ENCODE data around the gene PC. TPM values are rescaled to one million over a fixed set of nuclear protein-coding genes. Genes with fewer than 3 reads are reported as not detected.

PC gene
- total and polyA plus RNA-seq, 2 donors: 3.6 to 12.6 TPM

GRCh38 chr11:66886671-66887221, 71.4 kb downstream of the PC start:
- H3K36me3 ChIP-seq (ENCODE audit: insufficient read depth): no peaks in the 10 kb centered on the region
- no peaks in the 10 kb centered on the region for H3K4me1 ChIP-seq (ENCODE audit: insufficient read depth)
- no peak overlapping the region for H3K4me3 ChIP-seq (ENCODE audit: low read depth, low read length)
- H3K27ac ChIP-seq (ENCODE audit: low read depth): no peak overlapping the region
- WGBS: 75% methylated on average over 15 of the region's 15 CpGs
- DNase-seq (ENCODE audit: extremely low spot score): no peak

GRCh38 chr11:66885950-66886440, 72.2 kb downstream of the PC start:
- DNase-seq (ENCODE audit: extremely low spot score): no peak
- H3K4me3 ChIP-seq (ENCODE audit: low read depth, low read length): no peak overlapping the region
- H3K27ac ChIP-seq (ENCODE audit: low read depth): no peak overlapping the region
- 69% methylated on average over 11 of the region's 11 CpGs for WGBS
- no peaks in the 10 kb centered on the region for H3K36me3 ChIP-seq (ENCODE audit: insufficient read depth)
- no peaks in the 10 kb centered on the region for H3K4me1 ChIP-seq (ENCODE audit: insufficient read depth)

GRCh38 chr11:66885469-66885868, 72.7 kb downstream of the PC start:
- H3K36me3 ChIP-seq (ENCODE audit: insufficient read depth): no peaks in the 10 kb centered on the region
- no peak for DNase-seq (ENCODE audit: extremely low spot score)
- no peak overlapping the region for H3K27ac ChIP-seq (ENCODE audit: low read depth)
- no peak overlapping the region for H3K4me3 ChIP-seq (ENCODE audit: low read depth, low read length)
- no peaks in the 10 kb centered on the region for H3K4me1 ChIP-seq (ENCODE audit: insufficient read depth)
- 88% methylated on average over 4 of the region's 4 CpGs for WGBS

GRCh38 chr11:66884443-66884842, 73.7 kb downstream of the PC start:
- no peak overlapping the region for H3K4me3 ChIP-seq (ENCODE audit: low read depth, low read length)
- no peaks in the 10 kb centered on the region for H3K36me3 ChIP-seq (ENCODE audit: insufficient read depth)
- no peak overlapping the region for H3K27ac ChIP-seq (ENCODE audit: low read depth)
- DNase-seq (ENCODE audit: extremely low spot score): no peak
- 95% methylated on average over 4 of the region's 4 CpGs for WGBS
- H3K4me1 ChIP-seq (ENCODE audit: insufficient read depth): no peaks in the 10 kb centered on the region

- Histone ChIP-seq H3K27ac (ENCODE audit: low read depth) (no peak overlapping the region), H3K4me1 (ENCODE audit: insufficient read depth) (no peaks in the 10 kb centered on the region)
- DNase-seq (ENCODE audit: extremely low spot score): no peak
These were observed 74.9 kb downstream of the PC start for GRCh38 chr11:66883016-66883965.

GRCh38 chr11:66882561-66883015, 75.6 kb downstream of the PC start:
- no peak for DNase-seq (ENCODE audit: extremely low spot score)
- WGBS: 37% methylated on average over 14 of the region's 14 CpGs
- Histone ChIP-seq H3K36me3 (ENCODE audit: insufficient read depth) (no peaks in the 10 kb centered on the region), H3K4me3 (ENCODE audit: low read depth, low read length) (no peak overlapping the region), H3K4me1 (ENCODE audit: insufficient read depth) (no peaks in the 10 kb centered on the region), H3K27ac (ENCODE audit: low read depth) (no peak overlapping the region)

More at GRCh38 chr11:66883016-66883965, 74.9 kb downstream of the PC start:
- Histone ChIP-seq H3K4me3 (ENCODE audit: low read depth, low read length) (no peak overlapping the region), H3K36me3 (ENCODE audit: insufficient read depth) (no peaks in the 10 kb centered on the region)
- WGBS: 42% methylated on average over 29 of the region's 29 CpGs

GRCh38 chr11:66881927-66882452, 76.2 kb downstream of the PC start:
- no peaks in the 10 kb centered on the region for H3K36me3 ChIP-seq (ENCODE audit: insufficient read depth)
- no peak overlapping the region for H3K4me3 ChIP-seq (ENCODE audit: low read depth, low read length)
- no peak for DNase-seq (ENCODE audit: extremely low spot score)
- WGBS: 86% methylated on average over 9 of the region's 9 CpGs
- no peak overlapping the region for H3K27ac ChIP-seq (ENCODE audit: low read depth)
- H3K4me1 ChIP-seq (ENCODE audit: insufficient read depth): no peaks in the 10 kb centered on the region

- H3K4me1 ChIP-seq (ENCODE audit: insufficient read depth): no peaks in the 10 kb centered on the region
- H3K4me3 ChIP-seq (ENCODE audit: low read depth, low read length): no peak overlapping the region
- H3K36me3 ChIP-seq (ENCODE audit: insufficient read depth): no peaks in the 10 kb centered on the region
- H3K27ac ChIP-seq (ENCODE audit: low read depth): no peak overlapping the region
- WGBS: 96% methylated on average over 10 of the region's 10 CpGs
- no peak for DNase-seq (ENCODE audit: extremely low spot score)
These were observed 76.7 kb downstream of the PC start for GRCh38 chr11:66881451-66881835.

- no peak for DNase-seq (ENCODE audit: extremely low spot score)
- Histone ChIP-seq H3K4me1 (ENCODE audit: insufficient read depth) (no peaks in the 10 kb centered on the region), H3K36me3 (ENCODE audit: insufficient read depth) (no peaks in the 10 kb centered on the region), H3K4me3 (ENCODE audit: low read depth, low read length) (no peak overlapping the region), H3K27ac (ENCODE audit: low read depth) (no peak overlapping the region)
- WGBS: 75% methylated on average over 14 of the region's 14 CpGs
These were observed 77.4 kb downstream of the PC start for GRCh38 chr11:66880496-66881450.

- WGBS: 88% methylated on average over 8 of the region's 8 CpGs
- no peak overlapping the region for H3K27ac ChIP-seq (ENCODE audit: low read depth)
- DNase-seq (ENCODE audit: extremely low spot score): no peak
- H3K4me1 ChIP-seq (ENCODE audit: insufficient read depth): no peaks in the 10 kb centered on the region
- H3K36me3 ChIP-seq (ENCODE audit: insufficient read depth): no peaks in the 10 kb centered on the region
- H3K4me3 ChIP-seq (ENCODE audit: low read depth, low read length): no peak overlapping the region
These were observed 78.2 kb downstream of the PC start for GRCh38 chr11:66879999-66880398.

GRCh38 chr11:66879583-66879982, 78.6 kb downstream of the PC start:
- Histone ChIP-seq H3K4me1 (ENCODE audit: insufficient read depth) (no peaks in the 10 kb centered on the region), H3K4me3 (ENCODE audit: low read depth, low read length) (no peak overlapping the region), H3K27ac (ENCODE audit: low read depth) (no peak overlapping the region), H3K36me3 (ENCODE audit: insufficient read depth) (no peaks in the 10 kb centered on the region)
- WGBS: 93% methylated on average over 9 of the region's 9 CpGs
- DNase-seq (ENCODE audit: extremely low spot score): no peak

- no peaks in the 10 kb centered on the region for H3K36me3 ChIP-seq (ENCODE audit: insufficient read depth)
- H3K4me3 ChIP-seq (ENCODE audit: low read depth, low read length): no peak overlapping the region
- DNase-seq (ENCODE audit: extremely low spot score): no peak
- no peaks in the 10 kb centered on the region for H3K4me1 ChIP-seq (ENCODE audit: insufficient read depth)
- WGBS: 90% methylated on average over 7 of the region's 7 CpGs
- no peak overlapping the region for H3K27ac ChIP-seq (ENCODE audit: low read depth)
These were observed 79.2 kb downstream of the PC start for GRCh38 chr11:66879000-66879399.

- Histone ChIP-seq H3K4me3 (ENCODE audit: low read depth, low read length) (no peak overlapping the region), H3K27ac (ENCODE audit: low read depth) (no peak overlapping the region), H3K36me3 (ENCODE audit: insufficient read depth) (no peaks in the 10 kb centered on the region), H3K4me1 (ENCODE audit: insufficient read depth) (no peaks in the 10 kb centered on the region)
- WGBS: 51% methylated on average over 12 of the region's 12 CpGs
- no peak for DNase-seq (ENCODE audit: extremely low spot score)
These were observed 79.7 kb downstream of the PC start for GRCh38 chr11:66878474-66878873.

All from urinary bladder (tissue), 4 donors.